Measurements from ENCODE around the gene INTS2.

Gene INTS2

DNA sequence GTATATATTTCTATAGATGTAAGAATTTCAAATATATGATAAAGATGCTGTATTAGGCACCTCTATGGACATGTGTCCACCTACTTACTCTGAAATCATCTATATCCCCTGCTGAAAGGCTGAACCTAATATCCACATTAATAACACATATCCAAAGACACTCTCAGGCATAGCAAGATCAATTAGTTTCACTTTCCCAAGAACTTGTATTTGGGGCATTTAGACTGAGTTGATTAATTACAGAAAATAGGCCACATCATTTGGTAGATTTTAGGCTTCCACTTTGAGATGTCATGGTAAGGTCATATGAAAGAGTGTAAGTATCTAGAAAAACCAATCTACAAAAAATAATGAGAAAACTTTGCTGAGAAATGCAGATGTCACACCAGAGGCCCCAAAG lies 109.6 kb downstream of the INTS2 start:
- CTCF ChIA-PET = no interaction called here
- POLR2A ChIA-PET = no interaction called here
- DNase-seq (ENCODE audit: extremely low spot score) = no peak
- TF ChIP-seq, protein P1, sequence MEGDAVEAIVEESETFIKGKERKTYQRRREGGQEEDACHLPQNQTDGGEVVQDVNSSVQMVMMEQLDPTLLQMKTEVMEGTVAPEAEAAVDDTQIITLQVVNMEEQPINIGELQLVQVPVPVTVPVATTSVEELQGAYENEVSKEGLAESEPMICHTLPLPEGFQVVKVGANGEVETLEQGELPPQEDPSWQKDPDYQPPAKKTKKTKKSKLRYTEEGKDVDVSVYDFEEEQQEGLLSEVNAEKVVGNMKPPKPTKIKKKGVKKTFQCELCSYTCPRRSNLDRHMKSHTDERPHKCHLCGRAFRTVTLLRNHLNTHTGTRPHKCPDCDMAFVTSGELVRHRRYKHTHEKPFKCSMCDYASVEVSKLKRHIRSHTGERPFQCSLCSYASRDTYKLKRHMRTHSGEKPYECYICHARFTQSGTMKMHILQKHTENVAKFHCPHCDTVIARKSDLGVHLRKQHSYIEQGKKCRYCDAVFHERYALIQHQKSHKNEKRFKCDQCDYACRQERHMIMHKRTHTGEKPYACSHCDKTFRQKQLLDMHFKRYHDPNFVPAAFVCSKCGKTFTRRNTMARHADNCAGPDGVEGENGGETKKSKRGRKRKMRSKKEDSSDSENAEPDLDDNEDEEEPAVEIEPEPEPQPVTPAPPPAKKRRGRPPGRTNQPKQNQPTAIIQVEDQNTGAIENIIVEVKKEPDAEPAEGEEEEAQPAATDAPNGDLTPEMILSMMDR (IDR thresholded peaks at IDR 0.05; ENCODE audit: control extremely low read depth, extremely low read depth, low read depth, missing control alignments) = no peak

DNA sequence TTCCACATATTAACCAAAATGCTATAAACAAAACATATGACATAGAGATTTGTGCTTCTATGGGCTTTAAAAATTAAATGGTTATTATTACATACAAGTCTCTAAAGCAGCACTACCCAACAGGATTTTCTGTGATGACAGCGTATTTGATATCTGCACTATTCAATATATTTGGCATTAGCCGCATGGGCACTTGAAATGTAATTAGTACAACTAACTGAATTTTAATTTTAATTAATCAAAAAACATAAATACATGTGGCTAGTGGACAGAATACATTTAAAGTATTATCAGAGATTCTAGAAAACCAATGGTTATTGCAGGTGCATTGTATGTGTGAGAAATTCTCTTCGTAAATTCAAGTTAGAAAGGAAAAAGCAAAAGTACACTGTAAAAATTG lies 110.3 kb downstream of the INTS2 start:
- DNase-seq (ENCODE audit: extremely low spot score) = no peak
- ChIA-PET CTCF (no interaction called here), POLR2A (no interaction called here)
- TF ChIP-seq, protein P1 (IDR thresholded peaks at IDR 0.05; ENCODE audit: control extremely low read depth, extremely low read depth, low read depth, missing control alignments) = no peak

DNA sequence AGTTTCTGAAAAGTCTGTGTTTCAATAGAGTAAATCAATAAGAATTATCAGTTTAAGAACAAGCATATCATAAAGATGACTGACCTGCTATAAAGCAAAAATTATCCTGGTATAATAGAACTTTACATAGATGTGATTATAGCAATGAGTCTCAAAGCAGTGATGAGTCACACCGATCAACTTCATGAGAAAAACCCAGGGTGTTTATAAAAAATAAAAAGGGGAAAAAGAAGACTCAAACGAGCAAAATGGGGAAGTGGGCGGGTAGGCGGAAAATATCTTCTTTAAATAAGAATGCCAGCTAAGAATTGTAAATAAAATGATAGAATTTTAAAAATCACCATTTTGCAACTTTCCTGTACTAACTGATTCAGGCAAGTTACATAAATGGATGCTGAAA lies 111.2 kb downstream of the INTS2 start:
- TF ChIP-seq, protein P1 (IDR thresholded peaks at IDR 0.05; ENCODE audit: control extremely low read depth, extremely low read depth, low read depth, missing control alignments) = no peak
- DNase-seq (ENCODE audit: extremely low spot score) = no peak
- POLR2A ChIA-PET = no interaction called here
- CTCF ChIA-PET = interaction anchor here (0.6 to 1.0 kb wide), 3 partner anchors 11 to 181 kb away, joined by 3 to 5 read pairs (median 3); no protein-coding TSS in a partner anchor

DNA sequence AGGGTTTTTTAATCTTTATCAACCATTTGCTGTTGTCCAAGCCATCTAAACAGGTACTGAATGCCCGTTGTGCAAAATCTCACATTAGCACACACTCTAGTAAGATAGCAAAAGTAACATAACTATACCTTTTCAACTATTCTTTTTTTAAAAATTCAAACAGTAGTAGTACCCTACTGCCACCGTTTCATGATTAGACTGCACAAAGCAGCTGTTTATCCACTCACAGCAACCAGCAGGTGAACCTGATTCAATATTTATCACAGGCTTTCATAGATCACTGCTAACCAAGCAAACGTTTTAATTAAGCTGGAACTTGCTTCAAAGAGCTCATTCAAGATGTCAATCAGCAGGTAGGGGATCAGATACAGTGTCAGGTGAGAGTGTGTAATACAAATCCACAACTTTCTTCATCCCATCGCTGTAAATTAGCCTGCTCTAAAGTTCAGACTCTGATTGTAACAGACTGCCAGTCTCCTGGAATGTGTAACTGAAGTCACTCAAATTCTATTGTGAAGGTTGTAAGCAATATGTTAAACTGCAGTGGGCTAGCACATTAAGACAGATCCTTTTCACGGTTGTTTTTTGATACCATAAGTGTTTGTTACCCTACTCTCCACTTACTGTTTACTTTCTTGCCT lies 111.8 kb downstream of the INTS2 start:
- POLR2A ChIA-PET = no interaction called here
- CTCF ChIA-PET = interaction anchor here (0.6 to 1.0 kb wide), 3 partner anchors 10 to 180 kb away, joined by 3 to 5 read pairs (median 3); no protein-coding TSS in a partner anchor
- TF ChIP-seq, protein P1 (IDR thresholded peaks at IDR 0.05; ENCODE audit: control extremely low read depth, extremely low read depth, low read depth, missing control alignments) = no peak
- DNase-seq (ENCODE audit: extremely low spot score) = no peak

All from GM10248 (cell line).